ENCODE measurements around the gene KRT72.
"Not testable (repeated sequence)": the region's sequence is repeated elsewhere in the genome, so short reads cannot be mapped to it uniquely, and the experiment has no call there.

The KRT72 gene

GRCh38 chr12:52606581-52607218 is 5.4 kb upstream of the KRT72 start:
- DNase-seq (ENCODE audit: low read depth) = no peak

- DNase-seq (ENCODE audit: low read depth) = no peak
These were observed 4.8 kb upstream of the KRT72 start for GRCh38 chr12:52606096-52606495.

- DNase-seq (ENCODE audit: low read depth) = no peak
These were observed 4.3 kb upstream of the KRT72 start for GRCh38 chr12:52605542-52605941.

- no peak for DNase-seq (ENCODE audit: low read depth)
These were observed 3.6 kb upstream of the KRT72 start for GRCh38 chr12:52604859-52605258.

- DNase-seq (ENCODE audit: low read depth) = no peak
These were observed 2.1 kb upstream of the KRT72 start for GRCh38 chr12:52603314-52603713.

GRCh38 chr12:52602552-52602951 is 1.3 kb upstream of the KRT72 start:
- DNase-seq (ENCODE audit: low read depth) = no peak

- no peak for DNase-seq (ENCODE audit: low read depth)
These were observed 408 bp upstream of the KRT72 start for GRCh38 chr12:52601671-52602070.

GRCh38 chr12:52600475-52600874 is 788 bp downstream of the KRT72 start:
- no peak for DNase-seq (ENCODE audit: low read depth)

- DNase-seq (ENCODE audit: low read depth) = no peak
These were observed 1.2 kb downstream of the KRT72 start for GRCh38 chr12:52600071-52600470.

GRCh38 chr12:52598966-52599365 is 2.3 kb downstream of the KRT72 start:
- DNase-seq (ENCODE audit: low read depth) = no peak

- DNase-seq (ENCODE audit: low read depth) = not testable (repeated sequence)
These were observed 7.0 kb downstream of the KRT72 start for GRCh38 chr12:52594237-52594636.

GRCh38 chr12:52591521-52591920 is 9.7 kb downstream of the KRT72 start:
- no peak for DNase-seq (ENCODE audit: low read depth)

- DNase-seq (ENCODE audit: low read depth) = no peak
These were observed 11.2 kb downstream of the KRT72 start for GRCh38 chr12:52590021-52590420.

- no peak for DNase-seq (ENCODE audit: low read depth)
These were observed 13.7 kb downstream of the KRT72 start for GRCh38 chr12:52587563-52587962.

- DNase-seq (ENCODE audit: low read depth) = no peak
These were observed 15.3 kb downstream of the KRT72 start for GRCh38 chr12:52585946-52586345.

- no peak for DNase-seq (ENCODE audit: low read depth)
These were observed 16.2 kb downstream of the KRT72 start for GRCh38 chr12:52585066-52585465.

GRCh38 chr12:52584156-52584682 is 17.0 kb downstream of the KRT72 start:
- DNase-seq (ENCODE audit: low read depth) = no peak

- peak; percentile 40 for DNase-seq (ENCODE audit: low read depth)
These were observed 18.2 kb downstream of the KRT72 start for GRCh38 chr12:52582971-52583456.

GRCh38 chr12:52582486-52582885 is 18.8 kb downstream of the KRT72 start:
- no peak for DNase-seq (ENCODE audit: low read depth)

- no peak for DNase-seq (ENCODE audit: low read depth)
These were observed 19.8 kb downstream of the KRT72 start for GRCh38 chr12:52581481-52581880.

- DNase-seq (ENCODE audit: low read depth) = no peak
These were observed 20.2 kb downstream of the KRT72 start for GRCh38 chr12:52581066-52581465.

- no peak for DNase-seq (ENCODE audit: low read depth)
These were observed 20.8 kb downstream of the KRT72 start for GRCh38 chr12:52580496-52580895.

- DNase-seq (ENCODE audit: low read depth) = no peak
These were observed 21.5 kb downstream of the KRT72 start for GRCh38 chr12:52579468-52580465.

All from stimulated activated CD8-positive, alpha-beta memory T cell treated with anti-CD3 and anti-CD28 coated beads, Interleukin-7, amount 100 ng/mL, for 24 hours (primary cell).